Epidermal melanocyte (primary cell): ENCODE data around the gene TBC1D22A.

Source experiments
- DNase-seq: peaks from one replicate; pipeline ENCODE4 v3.0.0; 2011; ENCODE audit warnings: low spot score; ENCODE audit not compliant: insufficient read length

The TBC1D22A gene

GRCh38 chr22:47055073-47055355 lies 292.6 kb downstream of the TBC1D22A start:
- DNase-seq, result no peak

GRCh38 chr22:47055461-47055860 lies 293.0 kb downstream of the TBC1D22A start:
- no peak for DNase-seq

GRCh38 chr22:47055921-47056320 lies 293.5 kb downstream of the TBC1D22A start:
- no peak for DNase-seq

- no peak for DNase-seq
These were observed 293.9 kb downstream of the TBC1D22A start for GRCh38 chr22:47056361-47056760.

GRCh38 chr22:47056776-47057470 lies 294.5 kb downstream of the TBC1D22A start:
- DNase-seq, result no peak

GRCh38 chr22:47057916-47058585 lies 295.6 kb downstream of the TBC1D22A start:
- no peak for DNase-seq

GRCh38 chr22:47059076-47059475 lies 296.6 kb downstream of the TBC1D22A start:
- no peak for DNase-seq

GRCh38 chr22:47059701-47060161 lies 297.3 kb downstream of the TBC1D22A start:
- no peak for DNase-seq

GRCh38 chr22:47060718-47061117 lies 298.3 kb downstream of the TBC1D22A start:
- DNase-seq, result no peak

- DNase-seq, result no peak
These were observed 298.8 kb downstream of the TBC1D22A start for GRCh38 chr22:47061226-47061625.

GRCh38 chr22:47062126-47062525 lies 299.7 kb downstream of the TBC1D22A start:
- DNase-seq, result no peak

GRCh38 chr22:47063071-47063509 lies 300.6 kb downstream of the TBC1D22A start:
- no peak for DNase-seq

- no peak for DNase-seq
These were observed 301.2 kb downstream of the TBC1D22A start for GRCh38 chr22:47063606-47064005.

GRCh38 chr22:47064016-47064415 lies 301.6 kb downstream of the TBC1D22A start:
- DNase-seq, result no peak

- DNase-seq, result no peak
These were observed 302.0 kb downstream of the TBC1D22A start for GRCh38 chr22:47064416-47064815.

GRCh38 chr22:47065756-47066615 lies 303.5 kb downstream of the TBC1D22A start:
- no peak for DNase-seq

GRCh38 chr22:47066616-47066905 lies 304.1 kb downstream of the TBC1D22A start:
- DNase-seq, result no peak

GRCh38 chr22:47067321-47067890 lies 305.0 kb downstream of the TBC1D22A start:
- no peak for DNase-seq

GRCh38 chr22:47067911-47068625 lies 305.6 kb downstream of the TBC1D22A start:
- no peak for DNase-seq

- DNase-seq, result no peak
These were observed 306.2 kb downstream of the TBC1D22A start for GRCh38 chr22:47068626-47068996.

- DNase-seq, result no peak
These were observed 306.8 kb downstream of the TBC1D22A start for GRCh38 chr22:47069270-47069669.
